K562 (cell line): Measurements from ENCODE around the gene ANXA10. TPM values are rescaled to one million over a fixed set of nuclear protein-coding genes. Genes with fewer than 3 reads are reported as not detected.

Source experiments
- CUX1 ChIP-seq: fragments of 200-800 bp; sonication (Bioruptor generic); IDR thresholded peaks from 2 replicates; pipeline ENCODE4 v1.6.1; 2016; ENCODE audit warnings: missing genetic modification characterization, missing compliant biosample characterization
- E2F1 ChIP-seq: sonication (generic); formaldehyde crosslinking; IDR thresholded peaks from 2 replicates; pipeline ENCODE4 v1.8.1; 2023; ENCODE audit warnings: mild to moderate bottlenecking, missing genetic modification reagents, moderate library complexity
- FOSL1 ChIP-seq: fragments of 200-800 bp; sonication (Bioruptor generic); conservative IDR thresholded peaks from 2 replicates; pipeline ENCODE4 v1.6.1; 2016; ENCODE audit warnings: missing genetic modification characterization, missing compliant biosample characterization
- POLR2H ChIP-seq: IDR thresholded peaks from 2 replicates; pipeline ENCODE4 v1.6.1; 2016; ENCODE audit warnings: missing genetic modification characterization, low read depth, mild to moderate bottlenecking, control low read depth, missing compliant biosample characterization, moderate library complexity
- POLR3A ChIP-seq: IDR thresholded peaks from 2 replicates; pipeline ENCODE4 v1.6.1; 2011; ENCODE audit warnings: borderline replicate concordance, mild to moderate bottlenecking, moderate library complexity; ENCODE audit not compliant: insufficient read length, insufficient read depth; ENCODE audit errors: extremely low read depth
- PTTG1 ChIP-seq: fragments of 450-650 bp; IDR thresholded peaks from 2 replicates; pipeline ENCODE4 v1.6.1; 2016; ENCODE audit warnings: low read depth, mild to moderate bottlenecking, missing genetic modification characterization, missing compliant biosample characterization
- ZHX1 ChIP-seq: fragments of 150-350 bp; conservative IDR thresholded peaks from 2 replicates; pipeline ENCODE4 v1.6.1; 2014; ENCODE audit warnings: low read length
- ZNF707 ChIP-seq: fragments of 250-450 bp; sonication (Bioruptor Pico); conservative IDR thresholded peaks from 2 replicates; pipeline ENCODE4 v1.8.0; 2022; ENCODE audit warnings: inconsistent platforms, mild to moderate bottlenecking, moderate library complexity
- polyA plus RNA-seq, 8 experiments: library from polyadenylated mRNA; depleted of rRNA in 4 of 8; stranded (reverse) in 5 of 8; unstranded in 3 of 8; fragments of >200 nt; fragmentation: Nextera tagmentation in 2 of 8; fragmentation: Illumina TruSeq in 1 of 8; extraction: Ambion mirVana in 2 of 8; extraction: Trizol in 1 of 8; gene quantifications; 2 replicates each; pipeline versions ENCODE4 v1.2.1 to v1.2.3, GENCODE V29; 2011 to 2014; ENCODE audit warnings: inconsistent platforms in 1 of 8, missing spikeins in 1 of 8
- total RNA-seq, 7 experiments: library from RNA; depleted of rRNA in 6 of 7; stranded (reverse); fragments of >200 nt in 6 of 7; fragmentation: Illumina TruSeq in 2 of 7; extraction: Trizol in 2 of 7; gene quantifications; 2 replicates each; pipeline versions ENCODE4 v1.2.1 to v1.2.3, GENCODE V29; 2011 to 2021; ENCODE audit warnings: low replicate concordance in 1 of 7

ANXA10 gene
- total and polyA plus RNA-seq, 9 of the 15 experiments (the other 6 are each of a cell fraction or from before 2014, with no cell fraction given) = not detected

- TF ChIP-seq CUX1 (CRISPR knock-in tag) (no peak), ZNF707 (CRISPR knock-in tag) (no peak), PTTG1 (no peak), POLR3A (no peak), POLR2H (tag) (no peak), E2F1 (CRISPR knock-in tag) (no peak), FOSL1 (tag) (no peak), ZHX1 (no peak)
Observed at GRCh38 chr4:168092176-168092712, at the start of gene ANXA10 (continued).
